ENCODE results near the gene KCNA5.

DNA sequence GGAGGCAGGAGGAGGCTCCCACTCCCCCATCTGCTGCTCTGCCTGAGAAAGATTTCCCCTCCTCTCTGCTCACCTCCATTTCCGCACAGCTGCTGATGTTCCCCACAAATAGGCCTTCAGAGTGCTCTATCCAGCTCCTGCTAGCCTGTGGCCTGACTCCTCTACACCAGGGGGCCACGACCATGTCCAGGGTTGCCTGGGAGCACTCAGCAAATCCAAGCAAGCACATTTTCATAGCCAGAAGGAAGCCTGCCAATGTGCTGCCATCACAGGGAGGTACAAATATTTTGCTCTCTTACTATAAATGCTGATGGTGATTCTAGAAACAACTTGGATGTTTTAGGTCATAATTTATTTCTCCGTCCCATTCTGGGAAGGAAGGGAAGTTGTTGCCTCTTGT, 17.3 kb downstream of the KCNA5 start:
- TF ChIP-seq, protein P1, sequence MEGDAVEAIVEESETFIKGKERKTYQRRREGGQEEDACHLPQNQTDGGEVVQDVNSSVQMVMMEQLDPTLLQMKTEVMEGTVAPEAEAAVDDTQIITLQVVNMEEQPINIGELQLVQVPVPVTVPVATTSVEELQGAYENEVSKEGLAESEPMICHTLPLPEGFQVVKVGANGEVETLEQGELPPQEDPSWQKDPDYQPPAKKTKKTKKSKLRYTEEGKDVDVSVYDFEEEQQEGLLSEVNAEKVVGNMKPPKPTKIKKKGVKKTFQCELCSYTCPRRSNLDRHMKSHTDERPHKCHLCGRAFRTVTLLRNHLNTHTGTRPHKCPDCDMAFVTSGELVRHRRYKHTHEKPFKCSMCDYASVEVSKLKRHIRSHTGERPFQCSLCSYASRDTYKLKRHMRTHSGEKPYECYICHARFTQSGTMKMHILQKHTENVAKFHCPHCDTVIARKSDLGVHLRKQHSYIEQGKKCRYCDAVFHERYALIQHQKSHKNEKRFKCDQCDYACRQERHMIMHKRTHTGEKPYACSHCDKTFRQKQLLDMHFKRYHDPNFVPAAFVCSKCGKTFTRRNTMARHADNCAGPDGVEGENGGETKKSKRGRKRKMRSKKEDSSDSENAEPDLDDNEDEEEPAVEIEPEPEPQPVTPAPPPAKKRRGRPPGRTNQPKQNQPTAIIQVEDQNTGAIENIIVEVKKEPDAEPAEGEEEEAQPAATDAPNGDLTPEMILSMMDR (conservative IDR thresholded peaks at IDR 0.05 in 1 of 2, IDR thresholded peaks at IDR 0.05 in 1 of 2; ENCODE audit: low read depth in 1 of 2, low read length in 2 of 2), result no peak
- no peak for TF ChIP-seq EZH2 (IDR thresholded peaks at IDR 0.05; ENCODE audit: low read length, missing control alignments)

All from fibroblast of lung (primary cell).